ENCODE measurements around the gene MYL6B.
"Not testable (repeated sequence)": the region's sequence is repeated elsewhere in the genome, so short reads cannot be mapped to it uniquely, and the experiment has no call there.

MYL6B gene

GRCh38 chr12:56178347-56178746 is 26.0 kb downstream of the MYL6B start:
- DNase-seq: no peak

DNA sequence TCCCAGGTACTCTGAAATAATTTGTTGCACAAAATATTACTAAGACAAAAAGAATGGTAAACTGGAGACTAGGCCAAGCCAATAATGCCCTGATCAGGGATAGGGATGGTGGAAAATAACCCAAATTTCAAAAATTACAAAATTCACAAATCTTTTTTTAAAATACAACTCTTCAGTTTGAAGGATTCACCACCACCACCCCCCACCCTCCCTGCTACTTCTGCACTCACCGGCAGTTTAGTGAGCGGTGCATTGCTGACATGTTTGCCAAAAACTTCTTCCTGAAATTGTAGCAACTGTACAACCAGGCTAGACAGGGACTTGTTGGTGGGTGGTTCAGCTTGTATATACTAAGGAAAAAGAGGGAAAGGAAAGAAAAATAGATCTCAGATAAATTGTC is 34.6 kb downstream of the MYL6B start:
- no peak for DNase-seq

DNA sequence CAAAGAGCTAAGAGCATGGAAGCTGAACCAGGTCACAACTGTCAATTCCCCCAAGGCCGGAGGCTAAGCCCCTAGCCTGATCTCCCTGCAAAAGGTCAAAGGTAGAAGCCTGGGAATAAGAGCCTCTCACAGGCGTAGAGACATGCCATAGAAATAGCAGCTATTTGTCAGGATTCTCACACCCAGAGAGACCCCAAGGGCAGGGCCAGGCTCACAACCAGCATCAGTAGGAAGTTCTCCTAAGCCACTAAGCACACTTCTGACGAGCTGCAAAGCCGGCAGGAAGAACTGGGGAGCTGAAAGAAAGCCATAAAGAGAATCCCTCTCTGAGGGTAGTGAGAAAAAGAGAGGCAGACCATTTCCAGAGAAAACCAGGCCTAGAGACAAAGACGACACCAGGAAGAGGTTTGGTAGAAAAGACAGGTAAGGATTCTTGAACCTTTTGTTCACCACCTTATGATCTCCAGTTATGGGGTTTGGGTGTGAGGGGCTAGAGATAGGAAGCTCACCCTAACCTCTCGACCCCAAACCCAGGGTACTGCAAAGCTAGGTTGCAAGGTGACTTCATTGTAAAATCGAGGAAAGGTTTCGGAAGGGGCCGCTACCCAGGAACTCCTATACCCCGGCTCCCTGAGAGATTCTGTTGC is 35.9 kb downstream of the MYL6B start:
- DNase-seq: peak in 1 of 3 donors; percentile 12

DNA sequence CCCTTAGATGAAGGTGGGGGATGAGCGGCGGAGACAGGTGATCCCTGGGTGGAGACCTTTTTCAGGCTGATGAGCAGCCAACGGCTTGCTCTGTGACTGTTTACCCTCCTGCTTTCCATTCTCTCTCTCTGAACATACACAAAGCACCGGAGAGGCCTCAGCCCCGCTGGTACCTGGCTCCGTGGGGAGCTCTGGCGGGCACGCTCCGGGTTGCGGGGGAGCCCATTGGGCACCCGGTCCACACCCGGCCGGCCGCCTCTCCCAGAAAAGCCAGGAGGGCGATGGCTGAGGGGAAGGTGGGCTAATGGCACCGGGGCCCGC is 36.4 kb downstream of the MYL6B start:
- peak in 1 of 3 donors; percentile 32 for DNase-seq

- DNase-seq: peak; percentile 94 to 98 (median 96)
Observed at GRCh38 chr12:56189099-56189917, 36.9 kb downstream of the MYL6B start, which contains the start of gene SMARCC2. Gene SMARCC2 (minus strand): TSS chr12:56189483. CDS start chr12:56189461, 22 bp downstream.

GRCh38 chr12:56189918-56190694 is 37.7 kb downstream of the MYL6B start:
- peak; percentile 78 to 81 (median 79) for DNase-seq

DNA sequence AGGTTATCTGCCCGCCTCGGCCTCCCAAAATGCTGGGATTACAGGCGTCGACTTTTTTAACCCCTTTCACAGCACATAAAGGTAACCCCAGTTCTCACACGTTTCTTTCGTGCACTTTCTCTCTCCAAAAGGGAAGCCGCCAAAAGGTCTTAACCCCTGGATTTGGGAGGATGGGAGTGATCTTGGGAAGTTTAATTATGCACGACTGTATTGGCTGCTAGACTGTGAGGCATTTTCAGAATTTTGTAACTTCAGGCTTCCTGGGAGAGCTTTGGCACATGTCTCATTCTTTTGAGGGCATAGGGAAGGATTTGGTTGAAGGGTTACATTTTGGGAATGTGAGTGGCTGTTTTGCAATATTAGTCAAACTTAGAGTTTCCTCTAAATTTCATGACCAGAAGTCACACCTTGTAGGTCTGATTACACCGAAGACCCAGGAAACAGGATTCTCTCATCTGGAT is 38.3 kb downstream of the MYL6B start:
- DNase-seq: peak in 1 of 3 donors; percentile 4

DNA sequence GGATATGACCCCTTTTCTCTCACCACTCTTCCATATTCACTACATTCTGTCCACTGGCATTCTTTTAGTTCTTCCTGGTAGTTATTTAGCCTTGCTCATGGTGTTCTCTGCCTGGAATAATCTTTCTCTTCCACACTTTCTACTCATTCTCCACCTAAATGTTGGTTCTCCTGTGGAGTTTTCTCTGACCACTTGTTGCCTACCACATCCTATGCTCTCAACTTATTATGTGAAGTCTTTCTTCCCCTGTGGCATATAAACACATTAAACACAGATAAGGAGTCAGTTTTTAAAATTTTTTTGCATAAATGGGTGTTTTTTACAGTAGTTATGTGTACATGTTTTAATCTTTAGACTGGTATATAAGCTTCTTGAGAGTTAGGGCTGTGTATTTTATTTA is 40.2 kb downstream of the MYL6B start:
- no peak for DNase-seq

- peak; percentile 94 to 97 (median 95) for DNase-seq
Observed at GRCh38 chr12:56193025-56193578, 40.7 kb downstream of the MYL6B start.

- DNase-seq: not testable (repeated sequence)
Observed at GRCh38 chr12:56196818-56197550, 44.6 kb downstream of the MYL6B start.

DNA sequence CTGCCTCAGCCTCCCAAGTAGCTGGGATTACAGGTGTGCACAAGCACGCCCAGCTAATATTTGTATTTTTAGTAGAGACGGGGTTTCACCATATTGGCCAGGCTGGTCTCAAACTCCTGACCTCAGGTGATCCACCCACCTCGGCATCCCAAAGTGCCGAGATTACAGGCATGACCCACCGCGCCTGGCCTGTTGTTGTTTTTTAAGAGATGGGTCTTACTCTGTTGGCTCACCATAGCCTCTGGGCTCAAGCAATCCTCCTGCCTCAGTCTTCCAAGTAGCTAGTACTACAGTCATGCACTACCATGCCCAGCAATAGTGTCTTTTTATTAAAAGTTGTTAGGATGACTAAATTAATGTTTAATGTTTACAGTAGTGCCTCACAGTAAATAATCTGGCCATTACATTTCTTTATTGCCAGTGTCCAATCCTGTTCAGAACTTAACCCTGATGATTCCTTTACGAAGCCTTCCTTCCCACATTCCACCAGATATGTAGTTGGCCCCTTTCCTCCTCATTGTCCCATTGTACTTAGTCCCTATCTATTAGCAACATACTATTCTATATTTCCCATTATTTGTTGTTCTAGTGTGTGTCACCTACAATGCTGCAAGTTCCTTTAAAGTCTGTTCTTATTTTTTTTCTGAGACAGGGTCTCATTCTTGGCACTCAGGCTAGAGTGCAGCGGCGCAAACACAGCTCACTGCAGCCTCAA is 45.7 kb downstream of the MYL6B start:
- no peak for DNase-seq

DNA sequence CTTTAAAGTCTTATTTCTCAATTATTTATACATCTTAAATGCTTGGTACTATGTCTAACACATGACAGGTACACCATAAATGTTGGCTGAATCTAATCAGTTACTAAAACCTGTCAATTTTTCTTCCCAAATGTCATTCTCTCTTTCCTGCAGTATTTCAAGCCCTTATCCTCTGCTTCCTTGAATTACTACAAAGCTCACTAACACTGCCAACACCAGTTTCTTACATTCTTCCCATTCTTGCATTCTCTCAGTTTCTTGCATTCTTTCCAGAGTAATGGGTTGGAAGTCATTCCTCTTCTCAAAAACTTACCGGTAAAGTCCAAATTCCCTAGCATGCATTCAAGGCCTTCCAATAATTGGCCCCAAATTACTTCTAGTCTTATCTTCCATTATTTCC is 46.4 kb downstream of the MYL6B start:
- no peak for DNase-seq

DNA sequence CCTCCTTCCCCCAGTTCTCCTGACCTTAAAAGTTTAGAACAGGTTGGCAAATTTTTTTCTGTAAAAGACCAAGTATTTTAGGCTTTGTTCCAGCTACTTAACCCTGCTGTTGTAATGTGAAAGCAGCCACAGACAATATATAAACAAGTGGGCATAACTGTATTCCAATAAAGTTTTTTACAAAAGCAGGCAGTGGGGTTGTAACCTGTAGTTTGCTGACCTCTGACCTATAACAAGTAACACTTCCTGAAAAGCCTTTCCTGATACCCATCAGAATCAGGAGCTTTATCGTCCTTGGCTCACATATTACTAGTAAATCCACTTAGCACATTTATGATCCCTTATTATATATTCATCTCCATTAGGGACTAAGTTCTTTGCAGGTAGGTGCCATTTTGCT is 50.0 kb downstream of the MYL6B start:
- no peak for DNase-seq

- no peak for DNase-seq
Observed at GRCh38 chr12:56202838-56203237, 50.5 kb downstream of the MYL6B start.

GRCh38 chr12:56204275-56204674 is 51.9 kb downstream of the MYL6B start:
- DNase-seq: no peak

DNA sequence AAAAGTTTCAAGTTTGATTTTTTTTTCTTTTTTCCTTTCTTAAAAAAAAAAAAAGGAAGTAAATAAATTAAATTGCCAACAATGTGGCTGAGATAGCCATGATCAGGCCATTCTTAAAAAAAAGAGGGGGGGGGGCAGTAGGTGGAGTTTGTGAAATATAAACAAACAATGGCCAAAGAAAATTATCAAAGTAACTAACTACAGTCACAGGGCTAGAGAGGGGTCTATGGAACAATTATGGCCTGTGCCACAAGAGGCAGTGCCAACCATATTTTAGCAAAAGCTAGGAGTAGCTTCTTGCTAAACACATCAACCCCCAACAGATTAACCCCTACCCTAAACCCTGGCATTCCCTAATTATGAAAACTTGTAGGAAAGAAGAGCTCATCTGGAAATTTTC is 53.1 kb downstream of the MYL6B start:
- no peak for DNase-seq

DNA sequence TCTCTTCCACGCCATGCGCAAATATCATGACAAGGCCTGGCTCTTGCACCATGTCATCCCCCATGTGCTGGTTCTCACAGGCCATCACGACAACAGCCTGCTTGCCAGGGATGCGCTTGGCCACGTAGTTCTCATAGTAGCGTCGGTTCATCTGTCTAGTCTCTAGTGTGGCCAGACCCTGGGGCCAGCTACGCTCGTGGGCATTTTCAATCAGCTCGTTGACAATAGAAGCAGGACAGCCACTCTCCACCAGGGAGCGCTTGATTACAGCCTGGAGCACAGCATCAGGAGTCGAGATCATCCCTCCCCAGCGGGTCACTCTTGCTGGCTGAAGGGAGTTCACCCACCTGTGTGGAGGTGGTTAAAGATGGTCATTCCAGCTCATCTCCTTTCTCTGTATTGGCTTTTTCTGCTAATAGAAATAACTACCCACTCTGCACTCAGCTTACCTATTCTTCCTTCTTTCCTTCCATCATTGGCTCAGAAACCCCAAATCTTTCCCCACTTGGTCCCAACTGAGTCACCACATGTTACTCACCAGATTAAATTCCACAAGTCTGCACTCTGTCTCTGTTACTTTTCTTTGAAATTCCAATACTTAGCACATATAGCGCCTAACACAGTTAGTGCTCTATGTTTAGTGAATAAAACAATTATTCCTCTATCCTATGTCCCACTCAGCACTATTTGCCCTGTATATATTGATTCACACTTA is 54.2 kb downstream of the MYL6B start:
- peak; percentile 59 to 66 (median 60) for DNase-seq

Data from suppressor macrophage treated with lipopolysaccharide for 1 hour (primary cell).